Ovary (tissue), 3 donors: ENCODE data around the gene UQCR11.

Experiments
- CTCF ChIP-seq, 3 donors: fragments of 450-650 bp in 2 of 3; fragments of 200-600 bp in 1 of 3; IDR thresholded peaks; one replicate each; pipeline versions ENCODE4 v1.5.1 to v1.8.0; 2016 to 2022; ENCODE audit warnings: antibody characterized with exemption in 3 of 3, mild to moderate bottlenecking in 1 of 3
- EP300 ChIP-seq: sonication (generic); formaldehyde crosslinking; IDR thresholded peaks from one replicate; pipeline ENCODE4 v1.6.1; 2017; ENCODE audit warnings: antibody characterized with exemption
- POLR2A ChIP-seq: fragments of 450-650 bp; IDR thresholded peaks from one replicate; pipeline ENCODE4 v1.6.1; 2017; ENCODE audit warnings: antibody characterized with exemption, mild to moderate bottlenecking, moderate library complexity
- donor health status: DM: no; HTN: no; CAD: no.

- TF ChIP-seq CTCF (IDR thresholded peaks at IDR 0.05) (no peak), POLR2A (no peak), EP300 (no peak)
Measured at GRCh38 chr19:1636325-1637236, 31.3 kb upstream of the UQCR11 start.
